ENCODE measurements around the gene KIAA0753.

Gene KIAA0753

DNA sequence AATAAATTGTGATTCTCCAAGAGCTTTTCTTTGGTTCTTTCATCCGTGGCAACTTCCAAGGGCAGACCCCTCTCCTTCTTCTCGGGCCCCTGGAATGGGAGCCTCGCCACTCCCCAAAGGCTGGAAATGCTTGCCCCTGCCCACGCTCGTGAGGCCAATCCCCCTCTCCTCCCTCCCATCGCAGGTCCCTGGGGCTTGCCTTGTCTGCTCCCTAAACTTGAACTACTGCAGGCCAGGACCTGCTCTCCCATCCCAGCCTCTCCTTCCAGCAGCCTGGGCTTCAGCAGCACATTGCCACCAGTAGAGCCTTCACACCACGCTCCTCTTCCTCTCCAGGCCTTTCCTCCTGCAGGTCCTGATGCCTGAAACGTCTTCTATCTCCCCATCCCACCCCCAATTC is 95.2 kb downstream of the KIAA0753 start:
- no peak for DNase-seq

DNA sequence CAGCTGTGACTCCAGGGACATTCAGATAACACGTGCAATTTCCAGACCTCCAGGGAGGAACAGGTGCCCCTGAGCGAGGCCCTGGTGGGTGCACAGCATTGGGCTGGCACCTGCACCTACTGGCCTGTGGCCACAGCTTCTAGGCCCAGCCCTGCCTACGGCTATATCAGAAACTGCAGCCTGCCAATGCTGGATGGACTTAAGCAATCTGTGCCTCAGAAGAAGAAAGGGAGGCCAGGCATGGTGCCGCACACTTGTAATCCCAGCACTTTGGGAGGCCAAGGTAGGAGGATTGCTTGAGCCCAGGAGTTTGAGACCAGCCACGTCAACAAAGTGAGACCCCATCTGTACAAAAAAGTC is 96.5 kb downstream of the KIAA0753 start:
- DNase-seq = no peak

DNA sequence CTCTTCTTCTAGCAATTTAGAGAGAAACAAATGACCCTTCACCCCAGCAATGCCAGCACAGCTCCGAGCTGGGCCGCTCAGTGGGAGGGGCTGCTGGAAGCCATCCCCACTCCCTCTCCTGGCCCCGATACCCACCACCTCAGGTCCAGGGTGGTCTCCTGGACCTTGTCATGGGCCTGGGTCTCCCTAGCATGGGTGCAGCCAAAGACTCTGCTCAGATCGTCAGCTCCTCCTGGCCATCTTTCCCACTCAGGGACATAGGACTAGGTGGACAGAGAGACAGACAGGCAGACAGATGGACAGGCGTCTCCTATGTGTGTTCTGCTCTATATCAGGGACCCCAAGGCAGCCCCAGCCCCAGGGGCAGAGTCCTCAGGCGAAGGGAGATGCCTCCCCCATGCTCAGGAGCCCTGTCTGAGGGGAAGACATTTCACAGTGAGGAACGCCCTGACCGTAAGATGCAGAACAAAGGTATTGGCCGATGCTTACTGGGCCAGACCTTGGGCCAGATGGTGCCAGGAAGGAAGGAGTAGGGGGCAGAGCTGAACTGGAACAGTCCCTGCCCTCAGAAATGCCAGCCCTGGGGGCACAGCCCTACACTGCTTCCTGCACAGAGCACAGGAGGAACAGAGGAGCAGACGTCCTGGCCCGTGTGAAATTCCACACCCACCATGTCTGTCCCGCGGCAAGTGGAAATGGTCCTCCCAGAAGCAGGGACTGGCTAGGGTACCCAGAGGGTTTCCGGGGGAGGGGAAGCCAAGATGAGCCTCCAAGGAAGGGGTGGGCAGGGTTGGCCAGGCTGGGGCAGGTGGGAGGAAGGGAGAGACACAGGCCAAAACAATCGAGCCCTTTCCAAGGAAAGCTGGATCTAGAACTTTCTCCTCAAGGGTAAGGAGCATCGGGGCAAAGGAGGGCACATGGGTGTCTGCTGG is 97.2 kb downstream of the KIAA0753 start:
- no peak for DNase-seq

DNA sequence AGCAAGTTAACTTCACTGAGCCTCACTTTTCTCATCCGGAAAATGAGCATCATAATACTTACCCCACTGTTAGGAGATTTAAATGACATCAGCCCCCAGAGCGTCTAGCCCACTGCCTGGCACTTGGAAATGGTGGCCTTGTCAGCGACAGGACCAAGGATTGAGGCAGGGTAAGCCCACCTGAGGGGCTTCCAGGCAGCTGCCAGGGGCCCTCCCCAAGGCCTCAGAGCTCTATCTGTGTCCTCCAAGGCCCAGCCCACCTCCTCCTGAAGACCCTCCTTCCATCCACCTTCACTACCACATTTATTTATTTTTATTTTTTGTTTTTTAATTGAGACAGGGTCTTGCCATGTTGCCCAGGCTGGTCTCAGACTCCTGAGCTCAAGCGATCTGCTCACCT is 97.9 kb downstream of the KIAA0753 start:
- DNase-seq = no peak

DNA sequence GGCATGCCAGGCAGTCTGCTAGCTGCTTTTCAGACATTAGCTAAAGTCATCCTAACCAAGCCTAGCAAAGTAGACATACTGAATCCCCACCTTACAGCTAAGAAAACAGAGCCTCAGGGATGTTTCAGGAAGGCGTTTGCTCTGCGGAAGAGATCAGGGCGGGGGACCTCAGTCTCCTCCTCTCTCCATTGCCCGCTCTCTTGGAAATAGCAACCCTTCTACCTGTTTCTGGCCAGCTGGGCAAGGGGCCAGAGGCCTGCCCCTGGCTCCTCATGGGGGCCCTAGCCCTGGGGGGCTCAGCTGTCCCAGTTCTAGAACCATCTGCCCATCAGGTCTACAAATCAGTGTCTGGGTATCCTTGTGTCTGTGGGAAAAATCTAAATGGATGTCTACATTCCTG is 98.6 kb downstream of the KIAA0753 start:
- no peak for DNase-seq

DNA sequence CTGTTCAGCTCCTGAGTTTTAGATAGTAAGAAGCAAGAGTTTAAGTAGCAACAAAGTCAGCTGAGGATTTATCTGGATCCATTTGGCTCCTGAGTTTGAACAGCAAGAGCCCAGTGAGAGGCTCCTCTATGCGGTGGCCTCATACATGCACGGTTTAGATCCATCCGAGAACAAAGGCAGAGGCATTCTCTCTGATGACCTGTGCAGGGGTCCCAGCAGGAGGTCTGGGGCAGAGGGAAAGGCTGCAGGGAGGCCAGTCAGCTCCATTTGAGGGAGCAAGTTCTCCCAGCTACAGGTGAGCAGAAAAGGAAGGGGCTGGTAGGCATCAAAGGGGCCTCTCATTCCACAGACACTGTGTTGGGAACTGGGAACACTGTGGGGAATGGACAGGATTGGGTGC is 100.6 kb downstream of the KIAA0753 start:
- no peak for DNase-seq

DNA sequence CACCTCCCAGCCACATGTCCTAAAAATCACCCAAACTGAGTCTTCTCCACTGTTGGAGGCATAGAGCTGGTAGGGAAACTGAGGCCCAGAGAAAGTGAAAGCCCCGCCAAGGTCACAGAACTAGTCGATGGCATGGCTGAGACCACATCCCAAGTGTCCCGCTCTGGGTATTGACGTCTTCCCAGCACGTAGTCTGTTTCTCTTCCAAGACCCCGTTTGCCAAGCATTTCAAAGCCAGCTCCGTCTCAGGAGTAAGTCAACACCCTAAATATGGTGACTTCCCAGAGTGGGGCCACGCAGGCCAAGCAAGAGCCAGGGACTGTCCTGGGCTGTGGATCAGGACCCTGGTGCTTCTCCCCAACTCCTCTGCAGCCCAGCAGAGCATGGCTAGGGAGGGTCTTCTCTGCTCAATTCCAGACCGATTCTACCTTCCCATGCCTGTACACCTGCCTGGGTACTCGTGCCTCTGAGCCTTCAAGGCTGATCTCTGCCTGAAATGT is 103.9 kb downstream of the KIAA0753 start:
- no peak for DNase-seq

DNA sequence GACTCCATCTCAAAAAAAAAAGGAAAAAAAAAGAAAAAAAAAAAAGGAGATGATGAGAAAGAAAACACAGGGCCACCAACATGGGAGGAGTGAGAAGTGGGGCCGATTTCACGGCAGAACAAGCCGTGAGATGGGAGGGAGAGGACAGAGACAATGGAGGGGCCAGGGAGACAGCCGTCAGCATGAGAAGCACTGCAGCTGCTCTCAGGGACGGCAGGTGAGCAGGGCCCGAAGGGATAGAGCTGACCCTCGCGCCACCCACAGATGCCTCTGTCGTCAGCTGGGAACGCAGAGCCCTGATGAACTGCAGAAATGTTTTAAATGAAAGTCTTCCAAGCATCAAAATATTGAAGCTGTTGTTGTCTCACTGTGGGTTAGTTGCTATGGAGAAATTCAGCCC is 104.5 kb downstream of the KIAA0753 start:
- no peak for DNase-seq

DNA sequence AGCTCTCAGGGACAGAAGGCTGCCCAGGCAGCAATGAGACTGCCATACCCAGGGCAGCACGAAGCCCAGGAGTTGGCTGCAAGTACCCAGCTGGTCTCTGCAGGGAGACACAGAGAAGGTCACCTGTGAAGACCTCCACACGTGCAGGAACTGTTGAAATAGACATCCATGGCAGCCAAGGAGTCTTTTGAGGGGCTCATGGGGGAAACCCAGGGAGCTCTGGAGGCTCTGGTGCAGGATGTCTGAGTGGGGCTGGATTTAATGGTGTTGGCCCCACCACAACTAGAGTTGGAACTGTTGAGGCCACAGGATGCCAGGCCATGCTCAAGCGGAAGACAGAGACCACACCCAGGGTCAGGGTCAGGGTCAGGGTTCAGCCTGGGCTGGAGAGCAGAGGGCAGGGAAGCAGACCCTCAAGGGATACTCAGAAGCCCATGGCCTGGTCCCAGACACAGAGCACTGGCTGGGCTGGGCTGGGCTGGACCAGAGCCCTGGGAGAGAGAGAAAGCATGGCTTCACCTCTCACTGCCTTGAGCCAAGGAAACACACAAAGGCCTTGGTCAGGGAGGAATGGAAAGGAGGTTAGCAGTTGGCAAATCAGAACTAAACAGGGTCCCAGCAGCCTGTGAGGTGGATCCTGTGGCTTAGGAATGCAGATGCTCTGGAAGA is 105.5 kb downstream of the KIAA0753 start:
- DNase-seq = no peak

DNA sequence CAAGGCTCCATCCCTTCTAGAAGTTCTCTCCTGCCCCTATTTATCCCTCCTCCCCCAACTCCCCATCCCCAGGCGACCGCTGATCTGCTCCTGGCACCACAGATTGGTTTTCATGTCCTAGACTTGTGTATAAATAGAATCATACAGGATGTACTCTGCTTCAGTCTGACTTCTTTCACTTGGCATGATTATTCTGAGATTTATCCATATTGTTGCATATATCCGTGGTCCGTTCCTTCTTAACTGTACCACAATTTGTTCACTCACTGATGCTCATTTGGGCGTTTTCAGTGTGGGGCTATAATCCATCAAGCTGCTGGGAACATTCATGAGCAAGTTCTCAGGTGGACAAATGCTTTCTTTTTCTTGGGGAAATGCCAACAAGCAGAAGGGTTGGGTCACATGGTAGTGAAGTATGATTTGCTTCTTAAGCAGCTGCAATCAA is 108.0 kb downstream of the KIAA0753 start:
- no peak for DNase-seq

DNA sequence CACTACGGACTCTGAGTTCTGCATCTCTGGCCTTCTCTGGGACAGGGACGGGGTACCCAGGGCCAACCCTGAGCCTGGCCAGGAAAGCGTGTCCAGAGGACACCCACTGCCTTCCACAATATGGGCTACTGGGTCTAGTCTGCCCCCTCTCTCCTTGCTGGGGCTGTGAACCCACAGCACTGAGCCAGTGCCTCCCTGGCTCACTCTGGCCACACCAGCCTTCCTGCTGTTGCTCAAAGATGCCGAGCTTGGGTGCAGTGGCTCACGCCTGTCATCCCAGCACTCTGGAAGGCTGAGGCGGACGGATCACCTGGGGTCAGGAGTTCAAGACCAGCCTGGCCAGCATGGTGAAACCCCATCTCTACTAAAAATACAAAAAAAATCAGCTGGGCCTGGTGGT is 108.9 kb downstream of the KIAA0753 start:
- DNase-seq = no peak

DNA sequence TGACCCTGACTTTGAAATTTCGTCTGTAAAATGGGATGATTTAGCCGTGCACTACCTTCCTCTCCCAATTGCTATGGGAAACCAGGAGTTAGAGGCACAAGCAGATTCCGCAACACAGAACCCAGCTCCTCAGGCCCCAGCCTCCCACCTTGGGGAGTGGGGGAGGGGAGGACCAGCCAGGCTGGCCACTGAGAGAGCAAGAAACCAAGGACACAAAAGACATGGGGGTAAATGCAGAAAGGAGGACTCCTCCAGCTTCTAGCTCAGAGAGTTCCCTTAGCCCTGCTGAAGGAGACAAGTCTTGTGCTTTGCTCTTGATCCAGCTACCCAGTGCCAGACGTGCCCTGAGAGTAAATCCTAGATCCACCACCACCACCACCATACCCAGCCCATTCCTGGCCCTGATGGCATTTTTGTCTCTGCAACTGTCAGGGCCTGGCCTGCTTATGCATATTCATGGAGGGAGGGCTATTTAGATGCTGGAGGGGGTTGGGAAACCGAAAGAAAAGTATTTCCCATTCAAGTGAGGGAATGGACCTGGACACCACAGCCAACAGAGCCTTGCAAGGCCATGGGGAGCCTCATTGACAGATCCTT is 110.1 kb downstream of the KIAA0753 start:
- DNase-seq = no peak

DNA sequence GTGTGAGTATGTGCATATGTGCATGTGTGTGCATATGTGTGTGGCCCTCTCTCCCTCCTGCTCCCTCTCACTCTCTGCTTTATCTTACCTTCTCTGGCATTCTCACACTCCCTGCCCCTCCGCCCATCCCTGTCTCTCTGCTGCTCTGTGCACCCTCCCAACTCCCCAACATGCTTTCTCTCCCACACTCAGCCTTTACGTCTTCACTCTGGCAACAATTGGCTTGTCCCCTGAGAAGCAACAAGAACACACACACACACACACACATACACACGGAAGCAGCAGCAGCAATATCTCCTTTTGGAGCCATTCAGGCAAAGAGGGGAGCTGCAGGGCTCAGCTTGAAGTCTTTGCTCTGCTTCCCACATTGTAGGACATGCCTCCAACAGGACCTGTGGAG is 112.0 kb downstream of the KIAA0753 start:
- DNase-seq = no peak
